Ishikawa (cell line): ENCODE results near the gene DHRS13.

Experiments used
- CEBPB ChIP-seq: IDR thresholded peaks from 2 replicates; pipeline ENCODE4 v1.6.1; 2012
- CREB1 ChIP-seq: IDR thresholded peaks from 2 replicates; pipeline ENCODE4 v1.6.1; 2012; ENCODE audit warnings: low read depth
- EGR1 ChIP-seq: IDR thresholded peaks from 2 replicates; pipeline ENCODE4 v1.6.1; 2012
- EP300 ChIP-seq: IDR thresholded peaks from 2 replicates; pipeline ENCODE4 v1.6.1; 2012; ENCODE audit warnings: borderline replicate concordance
- FOXM1 ChIP-seq: IDR thresholded peaks from 2 replicates; pipeline ENCODE4 v1.6.1; 2012; ENCODE audit warnings: low read depth, borderline replicate concordance
- MAX ChIP-seq: IDR thresholded peaks from 2 replicates; pipeline ENCODE4 v1.6.1; 2012
- NFIC ChIP-seq: IDR thresholded peaks from 2 replicates; pipeline ENCODE4 v1.6.1; 2012
- RAD21 ChIP-seq: IDR thresholded peaks from 2 replicates; pipeline ENCODE4 v1.6.1; 2012; ENCODE audit warnings: low read depth
- REST ChIP-seq: IDR thresholded peaks from 2 replicates; pipeline ENCODE4 v1.6.1; 2012; ENCODE audit warnings: low read depth, mild to moderate bottlenecking
- TAF1 ChIP-seq: IDR thresholded peaks from 2 replicates; pipeline ENCODE4 v1.6.1; 2012; ENCODE audit warnings: low read depth, mild to moderate bottlenecking
- TCF12 ChIP-seq: IDR thresholded peaks from 2 replicates; pipeline ENCODE4 v1.6.1; 2012; ENCODE audit warnings: low read depth
- TEAD4 ChIP-seq: IDR thresholded peaks from 2 replicates; pipeline ENCODE4 v1.6.1; 2012
- YY1 ChIP-seq: IDR thresholded peaks from 2 replicates; pipeline ENCODE4 v1.6.1; 2012; ENCODE audit warnings: low read depth
- ZBTB7A ChIP-seq: IDR thresholded peaks from 2 replicates; pipeline ENCODE4 v1.6.1; 2012; ENCODE audit warnings: low read depth
- TF ChIP-seq, protein P1 (sequence below): IDR thresholded peaks from 2 replicates; pipeline ENCODE4 v1.6.1; 2012

DHRS13 gene

GRCh38 chr17:28917465-28917864 is 14.6 kb upstream of the DHRS13 start:
- TF ChIP-seq CREB1 (no peak), MAX (no peak), ZBTB7A (no peak), YY1 (no peak), TAF1 (no peak), CEBPB (no peak), NFIC (no peak), RAD21 (no peak), REST (no peak), FOXM1 (no peak)
- TF ChIP-seq, protein P1, sequence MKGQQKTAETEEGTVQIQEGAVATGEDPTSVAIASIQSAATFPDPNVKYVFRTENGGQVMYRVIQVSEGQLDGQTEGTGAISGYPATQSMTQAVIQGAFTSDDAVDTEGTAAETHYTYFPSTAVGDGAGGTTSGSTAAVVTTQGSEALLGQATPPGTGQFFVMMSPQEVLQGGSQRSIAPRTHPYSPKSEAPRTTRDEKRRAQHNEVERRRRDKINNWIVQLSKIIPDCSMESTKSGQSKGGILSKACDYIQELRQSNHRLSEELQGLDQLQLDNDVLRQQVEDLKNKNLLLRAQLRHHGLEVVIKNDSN, result no peak

DNA sequence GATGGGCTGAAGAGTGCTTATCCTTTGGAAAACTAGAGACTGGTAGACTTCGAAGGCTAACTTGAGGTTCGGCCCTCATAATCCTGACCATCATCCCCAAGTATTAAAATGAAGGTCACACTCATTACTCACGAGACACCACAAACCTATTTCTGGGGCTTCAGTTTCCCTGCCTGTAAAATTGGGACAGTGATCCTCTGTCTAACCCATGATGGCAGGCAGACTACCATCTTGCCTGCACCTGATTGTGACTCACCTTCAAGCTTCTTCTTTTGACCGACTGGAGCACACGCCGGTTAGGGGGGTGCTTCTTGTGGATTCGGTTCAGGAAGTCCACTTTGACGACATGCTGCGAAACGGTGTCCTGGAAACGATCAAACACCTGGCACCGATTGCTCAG is 14.2 kb upstream of the DHRS13 start:
- TF ChIP-seq ZBTB7A (no peak), CEBPB (no peak)

DNA sequence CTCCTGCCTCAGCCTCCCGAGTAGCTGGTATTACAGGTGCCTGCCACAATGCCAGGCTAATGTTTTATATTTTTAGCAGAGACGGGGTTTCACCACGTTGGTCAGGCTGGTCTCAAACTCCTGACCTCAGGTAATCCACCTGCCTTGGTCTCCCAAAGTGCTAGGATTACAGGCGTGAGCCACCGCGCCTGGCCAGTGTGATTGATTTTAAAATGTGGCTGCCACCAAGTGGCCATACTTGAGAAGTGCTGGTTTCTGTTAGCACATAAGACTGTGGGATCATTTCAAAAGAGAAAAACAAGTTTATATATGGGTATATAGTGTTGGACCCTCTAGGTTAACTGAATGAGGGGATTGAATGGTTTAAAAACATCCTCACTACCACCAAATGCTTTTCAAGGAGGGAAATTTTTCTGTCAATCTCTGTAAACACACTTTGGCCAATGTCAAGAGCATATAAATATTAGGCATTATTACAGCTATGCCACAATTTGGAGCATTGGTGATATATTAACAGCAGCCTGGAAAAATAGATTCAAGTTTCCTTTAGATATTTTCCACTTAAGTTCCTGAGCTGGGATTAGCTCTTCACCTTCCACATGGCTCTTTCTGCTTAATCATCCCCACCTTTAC is 13.5 kb upstream of the DHRS13 start:
- TF ChIP-seq RAD21, result peak; percentile 52
- TF ChIP-seq CREB1, result no peak

DNA sequence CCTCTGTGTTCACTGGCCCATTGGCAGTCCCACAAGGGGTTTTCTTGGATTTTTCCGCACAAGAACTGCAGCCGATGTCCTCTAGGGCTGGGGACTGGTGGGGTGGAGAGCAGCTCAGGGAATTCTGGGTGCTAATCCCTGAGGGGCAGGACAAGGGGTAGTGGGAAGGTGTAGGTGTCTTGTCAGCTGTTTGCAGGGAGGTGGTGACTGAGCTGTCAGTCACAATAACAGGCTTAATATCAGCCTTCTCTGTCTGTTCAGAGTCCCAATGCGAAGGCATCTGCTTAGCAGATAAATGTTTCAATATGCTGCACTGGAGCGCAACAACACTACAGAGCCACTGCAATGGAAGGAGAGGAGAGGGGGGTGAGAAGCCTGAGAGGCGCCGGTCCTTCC is 10.1 kb upstream of the DHRS13 start:
- TF ChIP-seq EGR1 (no peak), REST (no peak), CEBPB (no peak), MAX (no peak), RAD21 (no peak), TCF12 (no peak), FOXM1 (no peak), TEAD4 (no peak), ZBTB7A (no peak), NFIC (no peak), TAF1 (no peak), CREB1 (no peak), YY1 (no peak), EP300 (no peak)
- TF ChIP-seq, protein P1, result no peak

DNA sequence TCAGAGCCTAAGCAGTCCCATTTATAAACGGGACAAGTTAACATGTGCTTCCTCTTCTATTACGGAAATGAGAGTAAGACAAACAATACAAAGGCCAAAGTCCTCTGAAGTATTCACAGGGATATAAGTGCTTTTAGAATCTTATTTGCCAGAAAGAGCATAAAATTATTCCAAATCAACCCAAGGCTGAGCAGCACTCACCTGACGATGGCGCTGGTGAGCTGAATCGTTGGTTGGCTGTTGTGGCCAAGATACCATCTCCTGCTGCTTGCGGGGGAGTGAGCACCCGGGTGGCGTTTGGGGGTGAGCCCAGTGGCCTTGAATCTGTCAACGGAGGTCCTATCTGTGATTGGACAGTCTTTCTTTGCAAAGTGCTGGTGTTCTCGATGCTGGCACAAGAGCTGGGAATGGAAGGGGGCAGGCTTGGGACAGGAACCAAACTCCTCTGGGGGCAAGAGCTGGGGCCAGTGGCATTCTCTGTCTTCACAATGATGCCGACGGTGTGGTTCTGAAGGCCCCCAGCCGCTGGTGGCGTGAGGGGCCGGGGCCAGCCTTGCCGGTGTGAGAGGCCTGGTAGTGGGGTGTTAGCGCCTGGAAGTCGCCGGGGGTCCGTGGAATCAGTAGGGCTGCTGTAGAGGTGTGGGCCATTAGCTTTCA is 9.5 kb upstream of the DHRS13 start:
- TF ChIP-seq CREB1, result no peak

DNA sequence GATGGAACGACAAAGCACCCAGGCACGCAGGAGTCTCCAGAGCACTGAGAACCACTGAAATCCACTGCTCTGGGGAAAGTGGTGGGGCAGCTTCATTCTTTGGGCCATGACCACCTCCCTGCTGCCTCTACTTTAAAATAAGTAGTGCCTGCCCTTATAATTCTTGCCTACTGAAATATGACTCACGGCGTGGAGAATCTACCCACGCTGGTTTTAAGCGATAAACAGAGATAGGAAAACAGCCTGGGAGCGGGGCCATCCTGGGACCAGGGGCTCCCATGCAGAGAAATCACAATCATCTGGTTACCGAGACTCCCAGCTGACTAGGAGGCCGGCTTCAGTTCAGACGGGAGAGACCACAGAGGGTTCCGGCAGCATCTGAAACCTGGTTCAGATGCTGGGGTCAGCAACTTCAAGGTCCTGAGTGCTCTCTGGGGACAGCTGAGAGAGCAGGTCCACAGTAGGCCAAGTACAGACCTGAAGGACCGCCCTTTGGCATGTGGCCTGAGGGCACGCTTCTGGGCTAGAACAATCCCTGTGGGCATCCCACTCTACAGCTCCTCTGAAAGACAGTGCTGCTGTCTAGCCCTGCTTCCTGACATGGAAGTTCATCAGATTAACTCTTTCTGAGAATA is 8.6 kb upstream of the DHRS13 start:
- TF ChIP-seq TCF12, result no peak
- TF ChIP-seq, protein P1, result no peak
- TF ChIP-seq REST, result no peak
- TF ChIP-seq CREB1, result no peak
- TF ChIP-seq MAX, result no peak
- TF ChIP-seq EP300, result no peak
- TF ChIP-seq CEBPB, result no peak
- no peak for TF ChIP-seq EGR1
- TF ChIP-seq TAF1, result no peak
- no peak for TF ChIP-seq YY1
- no peak for TF ChIP-seq ZBTB7A
- TF ChIP-seq RAD21, result no peak
- no peak for TF ChIP-seq NFIC
- no peak for TF ChIP-seq FOXM1
- TF ChIP-seq TEAD4, result no peak
